MCF 10A (cell line): ENCODE data around the gene FAXDC2. TPM values are rescaled to one million over a fixed set of nuclear protein-coding genes. Genes with fewer than 3 reads are reported as not detected.

Experiments
- BruUV-seq: library from RNA; stranded (reverse); fragments of 400-500 nt; replicated peaks from 2 replicates; lab custom pipeline; 2021; lab: Mats Ljungman, UMichigan
- CTCF ChIA-PET: fragments of 300-600 bp; sonication (Branson Sonifier 250); formaldehyde crosslinking; extraction: SDS; loops from one replicate; lab custom pipeline; 2021; ENCODE audit warnings: antibody characterized with exemption, inconsistent platforms; lab: Yijun Ruan, JAX
- POLR2A ChIA-PET: fragments of 300-600, 350-650 bp; sonication (Branson Sonifier 250); formaldehyde crosslinking; extraction: SDS; loops from one replicate; lab custom pipeline; 2020; ENCODE audit warnings: antibody characterized with exemption, inconsistent platforms; lab: Yijun Ruan, JAX
- DNase-seq: peaks from one replicate; pipeline ENCODE4 v3.0.0-alpha.2; 2018; ENCODE audit not compliant: unreplicated experiment
- H3K27ac Mint-ChIP-seq: one replicate; pipeline ENCODE4 v1.8.0; 2022; ENCODE audit warnings: mild to moderate bottlenecking, low read depth, mixed read lengths; ENCODE audit not compliant: unreplicated experiment
- H3K27me3 Mint-ChIP-seq: one replicate; pipeline ENCODE4 v1.8.0; 2022; ENCODE audit warnings: mixed read lengths; ENCODE audit not compliant: insufficient read depth, unreplicated experiment
- H3K36me3 Mint-ChIP-seq: one replicate; pipeline ENCODE4 v1.8.0; 2022; ENCODE audit warnings: mild to moderate bottlenecking, moderate library complexity, mixed read lengths; ENCODE audit not compliant: insufficient read depth, unreplicated experiment
- H3K4me1 Mint-ChIP-seq: one replicate; pipeline ENCODE4 v1.8.0; 2022; ENCODE audit warnings: mixed read lengths; ENCODE audit not compliant: insufficient read depth, unreplicated experiment
- H3K4me3 Mint-ChIP-seq: one replicate; pipeline ENCODE4 v1.8.0; 2022; ENCODE audit warnings: mild to moderate bottlenecking, moderate library complexity, mixed read lengths; ENCODE audit not compliant: unreplicated experiment
- H3K9me3 Mint-ChIP-seq: one replicate; pipeline ENCODE4 v1.8.0; 2022; ENCODE audit warnings: mixed read lengths; ENCODE audit not compliant: unreplicated experiment
- CTCF ChIP-seq: fragments of 200-600 bp; IDR thresholded peaks from one replicate; pipeline ENCODE4 v1.8.0; 2022; ENCODE audit warnings: antibody characterized with exemption, mild to moderate bottlenecking; ENCODE audit not compliant: unreplicated experiment
- intact Hi-C: fragments of 100-400 bp; cut with micrococcal nuclease; formaldehyde crosslinking; loops from 2 replicates; pipeline ENCODE4 v1.14.1; 2022
- total RNA-seq: library from RNA; stranded (reverse); gene quantifications from 2 replicates; pipeline ENCODE4 v1.2.3, GENCODE V29; 2022

The FAXDC2 gene
- total RNA-seq, 1 experiment from 2014 or later = 2.1 TPM

- TF ChIP-seq CTCF = no peak
- peaks cover 93% of the 10 kb centered on the region for H3K36me3 Mint-ChIP-seq
- no TSS peak for BruUV-seq
- intact Hi-C loops = no loop called here
- DNase-seq = no peak
- CTCF ChIA-PET = interaction anchor here (0.6 to 1.0 kb wide), 3 partner anchors 29 to 674 kb away, joined by 3 read pairs; no protein-coding TSS in a partner anchor
- H3K9me3 Mint-ChIP-seq = no peaks in the 10 kb centered on the region
- no peaks in the 10 kb centered on the region for H3K4me1 Mint-ChIP-seq
- H3K27me3 Mint-ChIP-seq = no peaks in the 10 kb centered on the region
- POLR2A ChIA-PET = no interaction called here
- no peak overlapping the region for H3K27ac Mint-ChIP-seq
- H3K4me3 Mint-ChIP-seq = no peak overlapping the region
Measured at GRCh38 chr5:154898210-154898609, 47.8 kb upstream of the FAXDC2 start.

- H3K4me1 Mint-ChIP-seq = no peaks in the 10 kb centered on the region
- H3K4me3 Mint-ChIP-seq = no peak overlapping the region
- H3K27ac Mint-ChIP-seq = no peak overlapping the region
- H3K36me3 Mint-ChIP-seq = peaks cover 94% of the 10 kb centered on the region
- ChIA-PET POLR2A (interaction anchor here (1.2 kb wide), 1 partner anchor 38 kb away, joined by 3 read pairs; the partner anchor contains the start of gene CNOT8), CTCF (interaction anchor here (0.5 to 1.2 kb wide), 6 partner anchors 13 to 255 kb away, joined by 3 to 4 read pairs (median 3); no protein-coding TSS in a partner anchor)
- no peaks in the 10 kb centered on the region for H3K27me3 Mint-ChIP-seq
- BruUV-seq = no TSS peak
- no peaks in the 10 kb centered on the region for H3K9me3 Mint-ChIP-seq
- intact Hi-C loops = no loop called here
- DNase-seq = no peak
- TF ChIP-seq CTCF = no peak
Measured at GRCh38 chr5:154896562-154897165, 46.3 kb upstream of the FAXDC2 start.

- no peaks in the 10 kb centered on the region for H3K27me3 Mint-ChIP-seq
- no peak overlapping the region for H3K4me3 Mint-ChIP-seq
- peaks cover 100% of the 10 kb centered on the region for H3K36me3 Mint-ChIP-seq
- no peak for TF ChIP-seq CTCF
- H3K9me3 Mint-ChIP-seq = no peaks in the 10 kb centered on the region
- H3K27ac Mint-ChIP-seq = no peak overlapping the region
- CTCF ChIA-PET = interaction anchor here (0.6 to 1.2 kb wide), 6 partner anchors 14 to 246 kb away, joined by 3 to 4 read pairs (median 4); no protein-coding TSS in a partner anchor
- POLR2A ChIA-PET = interaction anchor here (0.6 to 1.6 kb wide), 3 partner anchors 16 to 916 kb away, joined by 3 to 4 read pairs (median 4); partner anchors contain the start of gene CNOT8
- DNase-seq = no peak
- no peaks in the 10 kb centered on the region for H3K4me1 Mint-ChIP-seq
- intact Hi-C loops = no loop called here
- no TSS peak for BruUV-seq
Measured at GRCh38 chr5:154895606-154896561, 45.5 kb upstream of the FAXDC2 start.

- no peaks in the 10 kb centered on the region for H3K9me3 Mint-ChIP-seq
- CTCF ChIA-PET = interaction anchor here (0.6 to 1.4 kb wide), 4 partner anchors 10 to 1792 kb away, joined by 3 to 5 read pairs (median 4); no protein-coding TSS in a partner anchor
- no peak overlapping the region for H3K27ac Mint-ChIP-seq
- POLR2A ChIA-PET = interaction anchor here (1.7 kb wide), 1 partner anchor 9 kb away, joined by 5 read pairs; no protein-coding TSS in a partner anchor
- H3K4me1 Mint-ChIP-seq = no peaks in the 10 kb centered on the region
- H3K4me3 Mint-ChIP-seq = no peak overlapping the region
- H3K36me3 Mint-ChIP-seq = peaks cover 100% of the 10 kb centered on the region
- no peaks in the 10 kb centered on the region for H3K27me3 Mint-ChIP-seq
- DNase-seq = no peak
- intact Hi-C loops = no loop called here
- TF ChIP-seq CTCF = no peak
- no TSS peak for BruUV-seq
Measured at GRCh38 chr5:154893381-154893780, 43.0 kb upstream of the FAXDC2 start.
